Stimulated activated CD4-positive, alpha-beta T cell treated with anti-CD3 and anti-CD28 coated beads, TNF-alpha, amount 100 ng/mL, for 4 hours (primary cell): ENCODE measurements around the gene SIRPB2.

Experiments
- DNase-seq, 3 experiments: peaks; one replicate each; pipeline ENCODE4 v3.0.0-alpha.2; 2020; ENCODE audit warnings: low read depth in 3 of 3

Gene SIRPB2

DNA sequence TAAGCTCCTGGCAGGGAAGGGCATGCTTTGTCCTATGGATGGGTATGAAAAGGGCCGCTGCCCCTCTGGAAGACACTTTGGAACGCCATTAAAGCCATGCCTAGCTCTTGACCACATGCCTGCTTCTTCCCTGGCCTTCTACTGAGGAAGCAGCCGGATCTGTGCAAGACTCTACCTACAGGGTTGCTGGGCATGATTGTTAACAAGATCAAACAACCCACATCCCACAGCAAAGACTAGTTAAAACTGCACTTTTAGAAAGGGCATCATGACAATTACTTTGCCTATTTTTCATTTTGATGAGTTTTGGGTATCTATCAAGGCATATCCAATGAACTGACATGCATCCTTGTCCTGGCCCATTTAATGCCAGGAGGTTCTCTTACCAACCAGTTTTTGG is 50.1 kb downstream of the SIRPB2 start:
- no peak for DNase-seq

GRCh38 chr20:1440024-1440423 is 51.2 kb downstream of the SIRPB2 start:
- no peak for DNase-seq

DNA sequence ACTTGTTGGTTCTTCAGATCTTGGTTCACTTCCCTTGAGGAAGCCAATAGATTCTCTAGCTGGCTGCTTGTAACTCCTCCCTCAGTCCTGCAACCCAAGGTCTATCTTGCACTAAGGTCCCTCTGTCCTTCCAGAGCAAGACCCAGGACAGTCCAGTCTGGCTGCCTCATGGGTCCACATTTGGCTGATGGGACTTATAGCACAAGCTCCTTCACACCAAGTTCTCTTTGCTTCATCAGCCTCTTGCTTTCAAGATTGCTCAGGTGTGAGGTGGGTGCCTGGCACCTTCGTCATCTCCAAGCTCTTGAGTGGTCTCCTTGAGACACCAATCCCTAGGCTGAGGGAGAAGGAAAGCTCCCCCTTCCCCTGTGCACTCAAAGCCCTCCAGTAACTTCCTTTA is 52.9 kb downstream of the SIRPB2 start:
- DNase-seq = no peak

GRCh38 chr20:1437235-1437904 is 53.9 kb downstream of the SIRPB2 start:
- peak; percentile 53 to 68 (median 57) for DNase-seq

GRCh38 chr20:1436263-1436662 is 55.0 kb downstream of the SIRPB2 start:
- no peak for DNase-seq

DNA sequence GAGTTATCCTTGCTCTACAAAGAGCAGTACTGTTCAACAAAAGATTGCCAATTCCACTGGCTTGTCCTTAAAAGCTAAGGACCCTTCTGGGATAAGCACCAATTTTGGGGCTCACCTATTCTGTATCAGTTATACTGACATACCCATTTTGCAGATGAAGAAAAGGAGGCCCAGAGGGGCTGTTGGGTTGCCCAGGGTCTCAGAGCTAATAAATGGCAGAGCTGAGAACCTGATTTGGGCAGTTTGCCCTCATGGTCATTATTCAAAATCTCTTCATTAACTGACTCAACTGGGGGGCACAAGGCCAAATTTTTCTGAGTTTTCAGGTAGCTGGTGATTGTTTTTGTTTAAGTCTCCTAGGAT is 55.9 kb downstream of the SIRPB2 start:
- DNase-seq = no peak

GRCh38 chr20:1434571-1435336 is 56.5 kb downstream of the SIRPB2 start:
- peak in 1 of 3 experiments; percentile 13 for DNase-seq

DNA sequence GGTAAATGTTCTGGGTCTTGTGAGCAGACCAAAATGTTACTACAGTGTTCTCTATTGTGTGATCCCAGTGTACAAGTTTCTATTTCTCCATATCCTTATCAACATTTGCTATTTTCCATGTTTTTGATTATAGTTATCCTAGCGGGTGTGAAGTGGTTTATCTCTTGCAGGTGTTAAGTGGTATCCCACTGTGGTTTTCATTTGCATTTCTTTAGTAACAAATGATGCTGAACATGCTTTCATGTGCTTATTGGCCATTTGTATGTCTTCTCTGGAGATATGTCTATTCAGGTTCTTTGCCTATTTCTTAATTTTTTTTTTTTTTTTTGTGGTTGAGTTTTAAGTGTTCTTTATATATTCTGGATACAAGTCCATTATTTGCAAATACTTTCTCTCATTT is 60.1 kb downstream of the SIRPB2 start:
- DNase-seq = no peak

- DNase-seq = no peak
Measured at GRCh38 chr20:1430004-1430451, 61.2 kb downstream of the SIRPB2 start.

GRCh38 chr20:1429143-1429728 is 62.0 kb downstream of the SIRPB2 start:
- no peak for DNase-seq

DNA sequence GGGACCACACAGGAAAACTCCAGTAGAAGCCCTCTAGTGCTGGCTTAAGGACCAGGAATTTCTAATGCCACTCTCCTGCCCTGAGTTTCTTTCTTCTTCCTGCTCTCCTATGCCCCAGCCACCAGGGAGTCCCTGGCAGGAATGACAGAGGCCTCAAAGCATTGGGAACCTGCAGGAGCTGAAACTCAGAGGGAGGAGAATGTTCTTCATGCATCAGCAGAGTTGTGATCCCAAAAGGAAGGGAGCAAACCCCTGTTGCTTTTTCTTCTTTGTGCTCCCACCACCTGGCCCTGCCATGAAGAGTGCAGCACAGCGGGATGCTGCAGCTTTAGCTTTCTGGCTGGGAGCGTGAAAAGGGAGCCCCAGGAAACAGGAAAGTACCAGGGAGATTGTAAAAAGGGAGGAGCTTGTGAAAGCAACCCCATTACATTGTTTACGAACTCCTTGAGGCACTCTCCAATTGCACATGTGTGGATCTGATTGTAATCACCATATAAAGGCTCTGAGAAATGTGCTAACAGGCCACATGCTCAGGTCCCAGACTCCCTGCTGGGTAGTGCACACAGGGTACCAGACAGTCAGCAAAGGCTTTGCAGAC is 63.7 kb downstream of the SIRPB2 start:
- no peak for DNase-seq

- DNase-seq = no peak
Measured at GRCh38 chr20:1426231-1426849, 64.9 kb downstream of the SIRPB2 start.
